ENCODE results near the gene HS3ST3A1. TPM values are rescaled to one million over a fixed set of nuclear protein-coding genes. Genes with fewer than 3 reads are reported as not detected.

The HS3ST3A1 gene
- total and polyA plus RNA-seq, 2 of the 4 experiments (the other 2 are of a cell fraction): 8.8 to 9.0 TPM

DNA sequence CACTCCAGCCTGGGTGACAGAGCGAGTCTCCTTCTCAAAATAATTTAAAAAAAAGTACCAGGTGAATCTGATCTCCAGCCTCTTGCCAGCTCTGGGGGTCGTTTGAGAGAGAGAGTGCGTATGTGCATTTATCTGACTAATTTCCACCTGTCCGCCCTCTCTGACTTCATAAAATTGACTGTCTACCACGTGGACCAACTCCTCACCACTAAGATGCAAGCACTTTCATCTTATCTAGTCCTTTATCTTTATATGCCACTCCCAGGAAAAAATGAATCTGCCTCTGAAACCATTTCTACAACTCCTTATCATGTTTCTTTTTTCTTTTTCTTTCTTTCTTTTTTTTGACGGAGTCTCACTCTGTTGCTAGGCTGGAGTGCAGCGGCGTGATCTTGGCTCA, 55.8 kb downstream of the HS3ST3A1 start:
- H4K20me1 ChIP-seq (ENCODE audit: insufficient read depth, low read length): no peaks in the 10 kb centered on the region
- no peak overlapping the region; a peak in 1 of 4 replicates for H4K8ac ChIP-seq (ENCODE audit: low read depth in 2 of 2, low read length in 2 of 2)
- ATAC-seq (ENCODE audit: low read depth) (no peak), DNase-seq (no peak)
- H3K27me3 ChIP-seq (ENCODE audit: control insufficient read depth, insufficient read depth, low read length): no peaks in the 10 kb centered on the region
- H3K56ac ChIP-seq (ENCODE audit: extremely low read depth, insufficient read depth, low read length): no peak overlapping the region
- no peak overlapping the region for H3K23ac ChIP-seq (ENCODE audit: low read depth, low read length)
- no peak overlapping the region for H2BK20ac ChIP-seq (ENCODE audit: low read depth, low read length)
- H2BK5ac ChIP-seq (ENCODE audit: low read depth, low read length, poor library complexity, severe bottlenecking): no peak overlapping the region
- H3K4ac ChIP-seq (ENCODE audit: low read depth, low read length): no peak overlapping the region
- no peak overlapping the region for H2AFZ ChIP-seq (replicated peaks; ENCODE audit: low read length, poor library complexity)
- H2BK120ac ChIP-seq (ENCODE audit: low read depth, low read length): no peak overlapping the region
- intact Hi-C loops (cut with micrococcal nuclease): no loop called here
- H3K18ac ChIP-seq (ENCODE audit: low read depth, low read length): no peak overlapping the region
- H2BK15ac ChIP-seq (ENCODE audit: low read depth, low read length): no peak overlapping the region
- POLR2A ChIA-PET (ENCODE audit: unreplicated experiment): no interaction called here
- peaks cover 9% of the 10 kb centered on the region; the same call in 1 of the 2 replicates for H3K4me1 ChIP-seq (ENCODE audit: control insufficient read depth, insufficient read depth, low read length)
- no peak for TF ChIP-seq MAFK (IDR thresholded peaks at IDR 0.05; ENCODE audit: low read depth, low read length)
- TF ChIP-seq, protein P1, sequence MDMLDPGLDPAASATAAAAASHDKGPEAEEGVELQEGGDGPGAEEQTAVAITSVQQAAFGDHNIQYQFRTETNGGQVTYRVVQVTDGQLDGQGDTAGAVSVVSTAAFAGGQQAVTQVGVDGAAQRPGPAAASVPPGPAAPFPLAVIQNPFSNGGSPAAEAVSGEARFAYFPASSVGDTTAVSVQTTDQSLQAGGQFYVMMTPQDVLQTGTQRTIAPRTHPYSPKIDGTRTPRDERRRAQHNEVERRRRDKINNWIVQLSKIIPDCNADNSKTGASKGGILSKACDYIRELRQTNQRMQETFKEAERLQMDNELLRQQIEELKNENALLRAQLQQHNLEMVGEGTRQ (IDR thresholded peaks at IDR 0.05; ENCODE audit: low read depth, low read length): no peak
- TF ChIP-seq SMC3 (IDR thresholded peaks at IDR 0.05; ENCODE audit: low read depth, low read length): no peak
- TF ChIP-seq MXI1 (IDR thresholded peaks at IDR 0.05; ENCODE audit: borderline replicate concordance, low read depth, low read length): no peak
- H3K9me1 ChIP-seq (ENCODE audit: insufficient read depth, low read length): peaks cover 14% of the 10 kb centered on the region; the same call in 1 of the 2 replicates
- H3K4me2 ChIP-seq (ENCODE audit: low read depth, low read length): no peak overlapping the region
- peaks cover 4% of the 10 kb centered on the region for H3K9me3 ChIP-seq (ENCODE audit: control insufficient read depth, insufficient read depth, low read length)
- peaks cover 8% of the 10 kb centered on the region for H3K36me3 ChIP-seq (ENCODE audit: control insufficient read depth, insufficient read depth, low read length)
- no peak overlapping the region for H3K4me3 ChIP-seq (ENCODE audit: insufficient read depth, low read depth, low read length)
- BruUV-seq (replicated peaks): no TSS peak
- no peak overlapping the region for H2AK9ac ChIP-seq (replicated peaks; ENCODE audit: low read depth, low read length, poor library complexity)
- H3K79me1 ChIP-seq (ENCODE audit: low read depth in 1 of 2, low read length in 2 of 2): peaks cover 31 to 67% of the 10 kb centered on the region in 2 experiments; a peak in 3 of 4 replicates
- H3K27ac ChIP-seq (ENCODE audit: insufficient read depth, low read length): no peak overlapping the region
- H2AK5ac ChIP-seq (ENCODE audit: low read depth, low read length): no peak overlapping the region
- no peak overlapping the region for H3K14ac ChIP-seq (replicated peaks; ENCODE audit: low read depth, low read length)
- H3K9ac ChIP-seq (ENCODE audit: low read depth, low read length): no peak overlapping the region
- dilution Hi-C loops (cut with HindIII; ENCODE audit: low sequenced_read_pairs, unreplicated experiment): no loop called here
- no peak overlapping the region for H4K5ac ChIP-seq (ENCODE audit: low read depth, low read length)
- CTCF ChIA-PET: no interaction called here
- WGBS, 2 experiments (ENCODE audit: extremely low coverage in 2 of 2, insufficient read length in 1 of 2): 55% methylated on average over 5 of the region's 8 CpGs; no CpG with 5 or more reads in 1 of the 2 experiments
- in situ Hi-C loops (cut with MboI; ENCODE audit: low sequenced_read_pairs): no loop called here
- H4K91ac ChIP-seq (ENCODE audit: insufficient read depth, low read depth, low read length): no peak overlapping the region
